Thoracic aorta (tissue), 2 donors: ENCODE data around the gene ANKRD65. TPM values are rescaled to one million over a fixed set of nuclear protein-coding genes. Genes with fewer than 3 reads are reported as not detected.

ENCODE experiments used
- ATAC-seq: fragments of 150-250 bp; one replicate; pipeline ENCODE4 v1.8.0; 2017; ENCODE audit warnings: low read depth; ENCODE audit not compliant: insufficient number of reproducible peaks, low FRiP score
- DNase-seq: peaks from one replicate; pipeline ENCODE4 v3.0.0-alpha.2; 2020; ENCODE audit warnings: low spot score
- H3K27ac ChIP-seq, 2 donors: fragments of 200-600 bp; sonication (generic); 1 replicate in 1 of 2; 2 replicates in 1 of 2; pipeline ENCODE4 v1.5.1; 2016; ENCODE audit warnings: mild to moderate bottlenecking in 2 of 2, moderate library complexity in 2 of 2
- H3K27me3 ChIP-seq: fragments of 200-600 bp; sonication (generic); replicated peaks from 2 replicates; pipeline ENCODE4 v1.6.0; 2016; ENCODE audit warnings: mild to moderate bottlenecking; ENCODE audit not compliant: insufficient read depth
- H3K36me3 ChIP-seq: fragments of 200-600 bp; sonication (generic); one replicate; pipeline ENCODE4 v1.5.1; 2016
- H3K4me1 ChIP-seq, 2 donors: fragments of 200-600 bp; sonication (generic); 1 replicate in 1 of 2; 2 replicates in 1 of 2; pipeline versions ENCODE4 v1.5.1 to v1.6.0; 2016; ENCODE audit warnings: low read depth in 2 of 2, mild to moderate bottlenecking in 1 of 2; ENCODE audit not compliant: control insufficient read depth in 1 of 2
- H3K4me3 ChIP-seq: fragments of 200-600 bp; sonication (generic); 2 replicates; pipeline ENCODE4 v1.5.1; 2016; ENCODE audit warnings: mild to moderate bottlenecking
- H3K9me3 ChIP-seq: fragments of 200-600 bp; sonication (generic); 2 replicates; pipeline ENCODE4 v1.5.1; 2016
- total RNA-seq, 2 donors: library from RNA; depleted of rRNA; stranded (reverse); fragments of >200 nt; gene quantifications; one replicate each; pipeline versions ENCODE4 v1.1.0 to v1.2.3, GENCODE V29; 2016
- TF ChIP-seq, protein P1 (sequence below): fragments of 200-600 bp; sonication (generic); IDR thresholded peaks from one replicate; pipeline ENCODE4 v1.5.1; 2019; ENCODE audit warnings: antibody characterized with exemption

Gene ANKRD65
- total RNA-seq, 2 donors from 2014 or later = 0.68 TPM; not detected in 1

DNA sequence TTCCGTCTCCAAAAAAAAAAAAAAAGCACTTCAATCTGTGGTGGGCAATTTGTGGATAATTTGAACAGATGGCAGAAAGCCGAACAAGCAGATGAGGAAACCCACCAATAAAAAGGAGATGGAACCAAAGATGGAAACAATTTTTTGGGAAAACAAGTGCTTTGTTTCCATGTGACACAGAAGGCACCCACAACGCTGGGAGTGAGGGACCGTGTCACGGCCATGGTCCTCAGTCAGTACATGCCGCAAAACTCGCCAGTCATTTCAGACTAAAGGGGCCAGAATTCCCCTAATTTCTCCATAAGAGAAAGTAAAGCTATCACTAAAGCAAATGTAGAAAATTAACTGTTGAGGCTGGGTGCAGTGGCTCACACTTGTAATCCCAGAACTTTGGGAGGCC is 27.0 kb downstream of the ANKRD65 start:
- peaks cover 76% of the 10 kb centered on the region for H3K36me3 ChIP-seq
- no peaks in the 10 kb centered on the region for H3K27me3 ChIP-seq
- no peaks in the 10 kb centered on the region for H3K9me3 ChIP-seq
- DNase-seq (no peak), ATAC-seq (no peak)
- H3K4me3 ChIP-seq = no peak overlapping the region
- H3K4me1 ChIP-seq = peaks cover 10 to 17% of the 10 kb centered on the region in 2 donors
- TF ChIP-seq, protein P1, sequence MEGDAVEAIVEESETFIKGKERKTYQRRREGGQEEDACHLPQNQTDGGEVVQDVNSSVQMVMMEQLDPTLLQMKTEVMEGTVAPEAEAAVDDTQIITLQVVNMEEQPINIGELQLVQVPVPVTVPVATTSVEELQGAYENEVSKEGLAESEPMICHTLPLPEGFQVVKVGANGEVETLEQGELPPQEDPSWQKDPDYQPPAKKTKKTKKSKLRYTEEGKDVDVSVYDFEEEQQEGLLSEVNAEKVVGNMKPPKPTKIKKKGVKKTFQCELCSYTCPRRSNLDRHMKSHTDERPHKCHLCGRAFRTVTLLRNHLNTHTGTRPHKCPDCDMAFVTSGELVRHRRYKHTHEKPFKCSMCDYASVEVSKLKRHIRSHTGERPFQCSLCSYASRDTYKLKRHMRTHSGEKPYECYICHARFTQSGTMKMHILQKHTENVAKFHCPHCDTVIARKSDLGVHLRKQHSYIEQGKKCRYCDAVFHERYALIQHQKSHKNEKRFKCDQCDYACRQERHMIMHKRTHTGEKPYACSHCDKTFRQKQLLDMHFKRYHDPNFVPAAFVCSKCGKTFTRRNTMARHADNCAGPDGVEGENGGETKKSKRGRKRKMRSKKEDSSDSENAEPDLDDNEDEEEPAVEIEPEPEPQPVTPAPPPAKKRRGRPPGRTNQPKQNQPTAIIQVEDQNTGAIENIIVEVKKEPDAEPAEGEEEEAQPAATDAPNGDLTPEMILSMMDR = no peak
- no peak overlapping the region for H3K27ac ChIP-seq

- H3K27me3 ChIP-seq = no peaks in the 10 kb centered on the region
- peaks cover 83% of the 10 kb centered on the region for H3K36me3 ChIP-seq
- TF ChIP-seq, protein P1 = no peak
- peaks cover 9 to 16% of the 10 kb centered on the region in 2 donors for H3K4me1 ChIP-seq
- H3K27ac ChIP-seq = no peak overlapping the region
- DNase-seq = no peak
- no peaks in the 10 kb centered on the region for H3K9me3 ChIP-seq
- no peak for ATAC-seq
- no peak overlapping the region for H3K4me3 ChIP-seq
Observed at GRCh38 chr1:1393428-1393827, 27.6 kb downstream of the ANKRD65 start.

DNA sequence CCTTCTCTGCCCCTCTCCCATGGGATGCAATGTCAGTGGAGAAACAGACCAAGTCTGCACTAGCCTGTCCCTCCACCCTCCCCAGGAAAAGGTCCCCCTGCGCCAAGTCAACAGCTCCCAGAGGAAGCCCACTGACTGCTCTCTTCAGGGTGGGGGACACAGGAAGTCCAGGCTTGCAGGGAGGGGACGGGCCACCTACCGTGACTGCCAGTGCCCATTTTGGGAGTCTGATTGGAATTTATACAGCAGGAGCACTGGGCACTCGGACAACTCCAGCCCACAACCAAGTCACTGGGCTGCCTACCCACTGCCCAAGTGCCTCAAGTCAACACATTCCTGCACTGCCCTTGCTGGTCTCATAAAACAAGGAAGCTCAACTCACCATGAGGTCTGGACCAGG is 28.1 kb downstream of the ANKRD65 start:
- peaks cover 5 to 12% of the 10 kb centered on the region in 2 donors for H3K4me1 ChIP-seq
- H3K27ac ChIP-seq = no peak overlapping the region
- TF ChIP-seq, protein P1 = no peak
- H3K36me3 ChIP-seq = peaks cover 87% of the 10 kb centered on the region
- DNase-seq = no peak
- H3K9me3 ChIP-seq = no peaks in the 10 kb centered on the region
- no peak overlapping the region for H3K4me3 ChIP-seq
- no peak for ATAC-seq
- no peaks in the 10 kb centered on the region for H3K27me3 ChIP-seq

- Histone ChIP-seq H3K27me3 (no peaks in the 10 kb centered on the region), H3K36me3 (peaks cover 96% of the 10 kb centered on the region), H3K9me3 (no peaks in the 10 kb centered on the region), H3K4me3 (no peak overlapping the region), H3K4me1 (no peaks in the 10 kb centered on the region), H3K27ac (no peak overlapping the region)
- DNase-seq (no peak), ATAC-seq (no peak)
- TF ChIP-seq, protein P1 = no peak
Observed at GRCh38 chr1:1391225-1391624, 29.9 kb downstream of the ANKRD65 start.

DNA sequence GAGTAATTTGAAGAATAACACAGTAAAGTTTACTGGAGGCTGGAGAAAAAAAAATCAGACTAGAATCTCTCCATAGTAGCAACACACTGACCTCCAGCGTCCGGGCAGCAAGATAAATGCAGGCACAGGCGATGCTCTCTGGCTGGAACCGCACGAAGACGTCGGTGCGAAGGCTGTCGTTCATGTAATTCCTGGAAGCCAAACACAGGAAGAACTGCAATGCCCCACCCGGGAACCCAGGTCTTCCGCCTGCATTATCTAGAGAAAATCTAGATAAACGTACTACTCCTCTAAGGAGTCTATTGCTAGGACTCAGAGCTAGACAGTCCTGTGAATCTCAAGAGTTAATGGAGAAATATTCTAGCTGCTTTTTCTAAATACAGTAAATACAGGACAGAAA is 30.4 kb downstream of the ANKRD65 start:
- Histone ChIP-seq H3K27ac (no peak overlapping the region), H3K4me3 (no peak overlapping the region), H3K9me3 (no peaks in the 10 kb centered on the region), H3K27me3 (no peaks in the 10 kb centered on the region), H3K36me3 (peaks cover 97% of the 10 kb centered on the region), H3K4me1 (no peaks in the 10 kb centered on the region)
- TF ChIP-seq, protein P1 = no peak
- ATAC-seq (no peak), DNase-seq (no peak)
